ENCODE measurements around the gene VEGFB. TPM values are rescaled to one million over a fixed set of nuclear protein-coding genes. Genes with fewer than 3 reads are reported as not detected.

Gene VEGFB
- total and polyA plus RNA-seq, 2 donors (not counting 1 experiment from before 2014, with no cell fraction given), result 25.3 to 27.9 TPM

GRCh38 chr11:64203421-64204079 is 30.8 kb upstream of the VEGFB start:
- Histone ChIP-seq H3K9me3 (ENCODE audit: control insufficient read depth, insufficient read depth, low read depth, low read length) (no peaks in the 10 kb centered on the region), H3K27ac (ENCODE audit: insufficient read depth, low read length) (no peak overlapping the region), H3K4me1 (ENCODE audit: control insufficient read depth, extremely low read depth, insufficient read depth, low read length) (peaks cover 18% of the 10 kb centered on the region), H2AFZ (ENCODE audit: low read length) (no peak overlapping the region), H3K36me3 (ENCODE audit: control insufficient read depth, insufficient read depth, low read length) (peaks cover 31% of the 10 kb centered on the region), H3K79me2 (ENCODE audit: control insufficient read depth, insufficient read depth, low read length) (no peaks in the 10 kb centered on the region), H3K9ac (ENCODE audit: insufficient read depth, low read length) (no peak overlapping the region), H3K4me2 (ENCODE audit: extremely low read depth, insufficient read depth, low read length) (no peak overlapping the region), H4K20me1 (ENCODE audit: control insufficient read depth, extremely low read depth, insufficient read depth, low read length) (no peaks in the 10 kb centered on the region), H3K27me3 (ENCODE audit: control insufficient read depth, insufficient read depth, low read length) (no peaks in the 10 kb centered on the region), H3K4me3 (replicated peaks in 1 of 4; ENCODE audit: control extremely low read depth in 1 of 4, insufficient read depth in 1 of 4, low read depth in 3 of 4, low read length in 4 of 4) (no peak overlapping the region)
- no peak for TF ChIP-seq EZH2 (IDR thresholded peaks at IDR 0.05; ENCODE audit: low read length, missing control alignments)
- TF ChIP-seq CTCF (conservative IDR thresholded peaks at IDR 0.05 in 1 of 2, IDR thresholded peaks at IDR 0.05 in 1 of 2; ENCODE audit: low read depth in 1 of 2, low read length in 2 of 2), result no peak
- no peak for DNase-seq (ENCODE audit: low read depth in 2 of 2)

- H3K9me3 ChIP-seq (ENCODE audit: control insufficient read depth, insufficient read depth, low read depth, low read length), result no peaks in the 10 kb centered on the region
- no peaks in the 10 kb centered on the region for H3K79me2 ChIP-seq (ENCODE audit: control insufficient read depth, insufficient read depth, low read length)
- H3K36me3 ChIP-seq (ENCODE audit: control insufficient read depth, insufficient read depth, low read length), result peaks cover 31% of the 10 kb centered on the region
- H3K4me3 ChIP-seq (replicated peaks in 1 of 4; ENCODE audit: control extremely low read depth in 1 of 4, insufficient read depth in 1 of 4, low read depth in 3 of 4, low read length in 4 of 4), result no peak overlapping the region
- no peak overlapping the region for H3K9ac ChIP-seq (ENCODE audit: insufficient read depth, low read length)
- H3K27me3 ChIP-seq (ENCODE audit: control insufficient read depth, insufficient read depth, low read length), result no peaks in the 10 kb centered on the region
- no peak overlapping the region for H2AFZ ChIP-seq (ENCODE audit: low read length)
- no peak overlapping the region for H3K4me2 ChIP-seq (ENCODE audit: extremely low read depth, insufficient read depth, low read length)
- peaks cover 18% of the 10 kb centered on the region for H3K4me1 ChIP-seq (ENCODE audit: control insufficient read depth, extremely low read depth, insufficient read depth, low read length)
- no peak for TF ChIP-seq CTCF (conservative IDR thresholded peaks at IDR 0.05 in 1 of 2, IDR thresholded peaks at IDR 0.05 in 1 of 2; ENCODE audit: low read depth in 1 of 2, low read length in 2 of 2)
- no peak for TF ChIP-seq EZH2 (IDR thresholded peaks at IDR 0.05; ENCODE audit: low read length, missing control alignments)
- no peaks in the 10 kb centered on the region for H4K20me1 ChIP-seq (ENCODE audit: control insufficient read depth, extremely low read depth, insufficient read depth, low read length)
- no peak overlapping the region for H3K27ac ChIP-seq (ENCODE audit: insufficient read depth, low read length)
- DNase-seq (ENCODE audit: low read depth in 2 of 2), result no peak
Observed at GRCh38 chr11:64204080-64204440, 30.3 kb upstream of the VEGFB start.

GRCh38 chr11:64204464-64204989 is 29.9 kb upstream of the VEGFB start:
- DNase-seq (ENCODE audit: low read depth in 2 of 2), result peak; percentile 93 to 97
- Histone ChIP-seq H3K4me2 (ENCODE audit: extremely low read depth, insufficient read depth, low read length) (no peak overlapping the region), H3K79me2 (ENCODE audit: control insufficient read depth, insufficient read depth, low read length) (no peaks in the 10 kb centered on the region), H3K27ac (ENCODE audit: insufficient read depth, low read length) (no peak overlapping the region), H3K4me3 (replicated peaks in 1 of 4; ENCODE audit: control extremely low read depth in 1 of 4, insufficient read depth in 1 of 4, low read depth in 3 of 4, low read length in 4 of 4) (no peak overlapping the region), H3K36me3 (ENCODE audit: control insufficient read depth, insufficient read depth, low read length) (peaks cover 31% of the 10 kb centered on the region), H3K9ac (ENCODE audit: insufficient read depth, low read length) (no peak overlapping the region), H3K27me3 (ENCODE audit: control insufficient read depth, insufficient read depth, low read length) (no peaks in the 10 kb centered on the region), H4K20me1 (ENCODE audit: control insufficient read depth, extremely low read depth, insufficient read depth, low read length) (no peaks in the 10 kb centered on the region), H2AFZ (ENCODE audit: low read length) (no peak overlapping the region), H3K9me3 (ENCODE audit: control insufficient read depth, insufficient read depth, low read depth, low read length) (no peaks in the 10 kb centered on the region), H3K4me1 (ENCODE audit: control insufficient read depth, extremely low read depth, insufficient read depth, low read length) (peaks cover 18% of the 10 kb centered on the region)
- TF ChIP-seq EZH2 (IDR thresholded peaks at IDR 0.05; ENCODE audit: low read length, missing control alignments), result no peak
- TF ChIP-seq CTCF (conservative IDR thresholded peaks at IDR 0.05 in 1 of 2, IDR thresholded peaks at IDR 0.05 in 1 of 2; ENCODE audit: low read depth in 1 of 2, low read length in 2 of 2), result peak; percentile 61 to 68

Data from fibroblast of lung (primary cell).